T-helper 17 cell (primary cell): Measurements from ENCODE around the gene TSPAN13. TPM values are rescaled to one million over a fixed set of nuclear protein-coding genes. Genes with fewer than 3 reads are reported as not detected.

ENCODE experiments used
- ATAC-seq: fragments of 150-1000 bp; cut with Tn5 transposase; 2 replicates; pipeline ENCODE4 v1.10.0; 2021; ENCODE audit warnings: mild to moderate bottlenecking, moderate library complexity
- DNase-seq, 3 donors: peaks; one replicate each; pipeline versions ENCODE4 v3.0.0 to v3.0.0-alpha.2; 2020 to 2021
- H3K9me3 ChIP-seq: one replicate; pipeline ENCODE4 v1.7.0; 2013; ENCODE audit warnings: low read length, mild to moderate bottlenecking; ENCODE audit not compliant: control insufficient read depth, poor library complexity, severe bottlenecking
- H3K27ac Mint-ChIP-seq: one replicate; pipeline ENCODE4 v1.8.0; 2022; ENCODE audit warnings: mild to moderate bottlenecking, moderate library complexity, mixed read lengths
- H3K27me3 Mint-ChIP-seq: one replicate; pipeline ENCODE4 v1.8.0; 2022; ENCODE audit warnings: mixed read lengths
- H3K36me3 Mint-ChIP-seq: one replicate; pipeline ENCODE4 v1.8.0; 2022; ENCODE audit warnings: low read depth, mixed read lengths
- H3K4me1 Mint-ChIP-seq: one replicate; pipeline ENCODE4 v1.8.0; 2022; ENCODE audit warnings: mild to moderate bottlenecking, mixed read lengths
- H3K4me3 Mint-ChIP-seq: one replicate; pipeline ENCODE4 v1.8.0; 2022; ENCODE audit warnings: mild to moderate bottlenecking, moderate library complexity, mixed read lengths
- total RNA-seq, 4 donors: library from RNA in 2 of 4; stranded (reverse) in 2 of 4; gene quantifications; one replicate each; pipeline ENCODE4 v1.2.3 and lab custom pipeline; 2022 to 2026

The TSPAN13 gene
- total RNA-seq (1 to 10 TPM in 1 of 2 donors, under 1 TPM in 1; 0.42 to 1.4 TPM), total RNA-seq (lab: John Stamatoyannopoulos, UW) (0.08 to 0.58 reads per million in 2 donors)

GRCh38 chr7:16753102-16753931 lies at the start of gene TSPAN13:
TSPAN13 (plus strand) TSS chr7:16753755; CDS start chr7:16753968, 213 bp downstream.
- H3K27ac Mint-ChIP-seq: no peak within 1 kb of the TSS
- peaks cover 41% of the 10 kb centered on the region for H3K27me3 Mint-ChIP-seq
- peak; percentile 90 for ATAC-seq
- H3K9me3 ChIP-seq: no peaks in the 10 kb centered on the region
- no peaks in the 10 kb centered on the region for H3K36me3 Mint-ChIP-seq
- H3K4me1 Mint-ChIP-seq: peaks cover 11% of the 10 kb centered on the region
- H3K4me3 Mint-ChIP-seq: peak within 1 kb of the TSS; percentile 87
- peak; percentile 18 to 34 (median 19) for DNase-seq

- DNase-seq (no peak), ATAC-seq (no peak)
- no peaks in the 10 kb centered on the region for H3K9me3 ChIP-seq
- Mint-ChIP-seq H3K27me3 (no peaks in the 10 kb centered on the region), H3K4me3 (no peak overlapping the region), H3K36me3 (no peaks in the 10 kb centered on the region), H3K27ac (no peak overlapping the region), H3K4me1 (peaks cover 3% of the 10 kb centered on the region)
Observed at GRCh38 chr7:16708511-16708910, 45.0 kb upstream of the TSPAN13 start.

- H3K27ac Mint-ChIP-seq: no peak overlapping the region
- H3K4me3 Mint-ChIP-seq: no peak overlapping the region
- DNase-seq (no peak), ATAC-seq (no peak)
- H3K27me3 Mint-ChIP-seq: no peaks in the 10 kb centered on the region
- H3K9me3 ChIP-seq: no peaks in the 10 kb centered on the region
- peaks cover 3% of the 10 kb centered on the region for H3K4me1 Mint-ChIP-seq
- H3K36me3 Mint-ChIP-seq: no peaks in the 10 kb centered on the region
Observed at GRCh38 chr7:16708980-16709379, 44.6 kb upstream of the TSPAN13 start.

- H3K4me3 Mint-ChIP-seq: no peak overlapping the region
- no peak overlapping the region for H3K27ac Mint-ChIP-seq
- no peak for DNase-seq
- no peaks in the 10 kb centered on the region for H3K36me3 Mint-ChIP-seq
- no peaks in the 10 kb centered on the region for H3K9me3 ChIP-seq
- H3K4me1 Mint-ChIP-seq: peaks cover 3% of the 10 kb centered on the region
- no peak for ATAC-seq
- H3K27me3 Mint-ChIP-seq: no peaks in the 10 kb centered on the region
Observed at GRCh38 chr7:16710651-16711050, 42.9 kb upstream of the TSPAN13 start.

DNA sequence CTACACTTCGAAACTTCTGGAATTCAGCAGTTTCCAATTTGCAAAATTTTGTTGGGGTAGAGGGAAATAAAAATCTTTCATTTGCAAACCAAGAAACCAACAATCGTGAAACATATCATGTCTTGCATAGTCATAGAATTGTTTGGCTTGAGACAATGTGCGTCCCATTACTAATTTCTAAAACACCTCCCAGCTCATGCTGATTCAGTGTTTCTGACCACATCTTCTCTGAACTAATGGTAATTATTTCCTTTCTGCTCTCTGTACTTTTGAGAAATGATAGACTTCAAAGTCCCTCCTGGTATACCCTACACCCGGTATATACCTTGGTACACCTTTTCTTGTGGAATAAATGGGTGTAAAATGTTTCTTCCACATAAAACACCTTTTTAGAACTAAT lies 41.8 kb upstream of the TSPAN13 start:
- no peaks in the 10 kb centered on the region for H3K9me3 ChIP-seq
- H3K4me3 Mint-ChIP-seq: no peak overlapping the region
- peaks cover 3% of the 10 kb centered on the region for H3K4me1 Mint-ChIP-seq
- no peaks in the 10 kb centered on the region for H3K36me3 Mint-ChIP-seq
- ATAC-seq (no peak), DNase-seq (no peak)
- no peak overlapping the region for H3K27ac Mint-ChIP-seq
- H3K27me3 Mint-ChIP-seq: no peaks in the 10 kb centered on the region

DNA sequence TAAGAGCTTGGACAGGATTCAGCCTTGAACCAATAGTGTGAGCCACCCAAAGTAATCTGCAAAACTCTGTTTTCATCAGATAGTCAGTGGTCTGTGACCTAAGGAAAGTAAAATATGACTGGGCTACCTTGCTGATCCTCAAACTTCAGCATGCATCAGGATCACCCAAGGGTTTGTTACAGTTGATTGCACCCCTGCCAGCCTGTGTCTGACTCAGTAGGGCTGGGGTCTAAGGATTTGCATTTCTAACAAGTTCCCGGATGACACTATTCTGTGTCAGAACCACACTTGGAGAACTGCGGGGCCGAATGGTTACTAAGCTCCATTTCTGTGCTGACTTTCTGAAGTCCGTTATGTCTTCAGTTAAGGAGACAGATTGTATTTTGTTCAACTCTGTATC lies 40.6 kb upstream of the TSPAN13 start:
- no peak for ATAC-seq
- no peaks in the 10 kb centered on the region for H3K9me3 ChIP-seq
- no peak overlapping the region for H3K4me3 Mint-ChIP-seq
- H3K36me3 Mint-ChIP-seq: no peaks in the 10 kb centered on the region
- H3K27ac Mint-ChIP-seq: no peak overlapping the region
- peaks cover 3% of the 10 kb centered on the region for H3K4me1 Mint-ChIP-seq
- H3K27me3 Mint-ChIP-seq: no peaks in the 10 kb centered on the region
- no peak for DNase-seq

- no peak for ATAC-seq
- Mint-ChIP-seq H3K27me3 (no peaks in the 10 kb centered on the region), H3K4me3 (no peak overlapping the region), H3K36me3 (no peaks in the 10 kb centered on the region), H3K27ac (no peak overlapping the region), H3K4me1 (peaks cover 3% of the 10 kb centered on the region)
- no peak for DNase-seq
- no peaks in the 10 kb centered on the region for H3K9me3 ChIP-seq
Observed at GRCh38 chr7:16715928-16716327, 37.6 kb upstream of the TSPAN13 start.

GRCh38 chr7:16718111-16718656 lies 35.4 kb upstream of the TSPAN13 start:
- DNase-seq: no peak
- H3K27me3 Mint-ChIP-seq: no peaks in the 10 kb centered on the region
- no peak for ATAC-seq
- H3K9me3 ChIP-seq: no peaks in the 10 kb centered on the region
- H3K36me3 Mint-ChIP-seq: no peaks in the 10 kb centered on the region
- H3K27ac Mint-ChIP-seq: no peak overlapping the region
- no peak overlapping the region for H3K4me3 Mint-ChIP-seq
- H3K4me1 Mint-ChIP-seq: no peaks in the 10 kb centered on the region

DNA sequence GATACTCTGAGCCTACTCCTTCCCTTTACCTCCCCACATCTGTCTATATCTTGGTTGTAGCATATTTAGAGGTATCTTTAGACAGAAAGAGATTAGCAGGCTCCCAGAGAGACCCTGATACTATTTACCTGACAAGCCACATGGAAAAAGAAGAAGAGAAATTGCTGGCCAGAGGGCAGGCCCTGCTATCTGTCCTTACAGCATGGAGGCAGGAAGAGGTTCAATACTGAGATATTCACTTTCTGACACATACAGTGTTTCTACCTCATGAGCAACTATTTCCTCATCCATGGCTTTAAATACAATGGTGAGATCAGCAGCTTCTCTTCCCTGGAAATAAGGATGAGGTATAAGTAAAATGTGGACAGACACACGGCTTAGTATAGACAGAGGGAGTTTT lies 33.9 kb upstream of the TSPAN13 start:
- ATAC-seq: no peak
- H3K9me3 ChIP-seq: no peaks in the 10 kb centered on the region
- Mint-ChIP-seq H3K27ac (no peak overlapping the region), H3K4me3 (no peak overlapping the region), H3K36me3 (no peaks in the 10 kb centered on the region), H3K4me1 (no peaks in the 10 kb centered on the region), H3K27me3 (no peaks in the 10 kb centered on the region)
- DNase-seq: no peak

DNA sequence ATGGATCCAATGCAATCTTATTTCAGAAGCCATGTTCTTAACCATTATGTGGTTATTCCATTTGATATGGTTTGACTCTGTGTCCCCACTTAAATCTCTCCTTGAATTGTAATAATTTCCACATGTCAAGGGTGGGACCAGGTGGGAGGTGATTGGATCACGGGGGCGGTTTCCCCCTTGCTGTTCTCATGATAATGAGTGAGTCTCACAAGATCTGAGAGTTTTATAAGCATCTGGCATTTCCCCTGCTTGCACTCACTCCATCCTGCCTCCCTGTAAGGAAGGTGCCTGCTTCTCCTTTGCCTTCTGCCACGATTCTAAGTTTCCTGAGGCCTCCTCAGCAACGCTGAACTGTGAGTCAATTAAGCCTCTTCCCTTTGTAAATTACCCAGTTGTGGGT lies 32.0 kb upstream of the TSPAN13 start:
- Mint-ChIP-seq H3K4me1 (no peaks in the 10 kb centered on the region), H3K36me3 (no peaks in the 10 kb centered on the region), H3K27ac (no peak overlapping the region), H3K27me3 (no peaks in the 10 kb centered on the region), H3K4me3 (no peak overlapping the region)
- DNase-seq (no peak), ATAC-seq (no peak)
- H3K9me3 ChIP-seq: no peaks in the 10 kb centered on the region

- no peaks in the 10 kb centered on the region for H3K36me3 Mint-ChIP-seq
- no peaks in the 10 kb centered on the region for H3K9me3 ChIP-seq
- ATAC-seq (no peak), DNase-seq (no peak)
- H3K27me3 Mint-ChIP-seq: no peaks in the 10 kb centered on the region
- no peak overlapping the region for H3K27ac Mint-ChIP-seq
- H3K4me3 Mint-ChIP-seq: no peak overlapping the region
- H3K4me1 Mint-ChIP-seq: no peaks in the 10 kb centered on the region
Observed at GRCh38 chr7:16724344-16724743, 29.2 kb upstream of the TSPAN13 start.

DNA sequence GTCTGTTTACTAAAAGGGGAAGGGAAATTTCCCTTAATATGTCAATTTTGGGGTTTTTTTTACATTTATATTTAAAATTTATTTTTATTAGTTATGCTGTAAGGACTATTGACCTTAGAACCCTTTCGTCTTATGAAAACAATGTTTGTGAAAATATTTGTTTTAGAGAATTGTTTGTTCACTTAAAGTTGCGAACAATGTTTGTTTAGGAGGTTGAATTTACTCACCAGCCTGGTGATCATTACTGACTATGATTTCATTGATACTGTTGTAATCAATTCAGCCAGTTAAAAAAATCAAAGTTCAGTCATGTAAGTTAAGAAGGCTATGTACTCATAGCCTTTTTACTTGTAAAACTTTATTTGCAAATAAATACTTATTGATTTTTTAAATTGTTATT lies 27.4 kb upstream of the TSPAN13 start:
- Mint-ChIP-seq H3K27ac (no peak overlapping the region), H3K27me3 (no peaks in the 10 kb centered on the region), H3K4me1 (no peaks in the 10 kb centered on the region), H3K4me3 (no peak overlapping the region), H3K36me3 (no peaks in the 10 kb centered on the region)
- no peaks in the 10 kb centered on the region for H3K9me3 ChIP-seq
- no peak for DNase-seq
- no peak for ATAC-seq

DNA sequence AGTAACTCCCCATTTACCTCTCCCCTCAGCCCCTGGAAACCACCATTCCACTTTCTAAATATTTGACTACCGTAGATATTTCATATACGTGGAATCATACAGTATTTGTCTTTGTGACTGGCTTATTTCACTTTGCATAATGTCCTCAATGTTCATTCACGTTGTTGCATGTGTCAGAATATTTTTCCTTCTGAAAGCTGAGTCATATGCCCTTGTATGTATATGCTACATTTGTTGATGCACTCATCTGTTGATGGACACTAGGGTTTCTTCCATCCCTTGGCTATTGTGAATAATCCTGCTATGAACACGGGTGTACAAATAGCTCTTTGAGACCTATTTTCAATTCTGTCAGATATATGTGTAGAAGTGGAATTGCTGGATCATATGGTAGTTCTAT lies 25.8 kb upstream of the TSPAN13 start:
- no peaks in the 10 kb centered on the region for H3K4me1 Mint-ChIP-seq
- H3K9me3 ChIP-seq: no peaks in the 10 kb centered on the region
- H3K36me3 Mint-ChIP-seq: no peaks in the 10 kb centered on the region
- ATAC-seq (no peak), DNase-seq (no peak)
- H3K27me3 Mint-ChIP-seq: no peaks in the 10 kb centered on the region
- no peak overlapping the region for H3K27ac Mint-ChIP-seq
- no peak overlapping the region for H3K4me3 Mint-ChIP-seq

GRCh38 chr7:16728811-16729210 lies 24.7 kb upstream of the TSPAN13 start:
- H3K27ac Mint-ChIP-seq: no peak overlapping the region
- no peaks in the 10 kb centered on the region for H3K27me3 Mint-ChIP-seq
- H3K4me3 Mint-ChIP-seq: no peak overlapping the region
- no peaks in the 10 kb centered on the region for H3K4me1 Mint-ChIP-seq
- no peaks in the 10 kb centered on the region for H3K36me3 Mint-ChIP-seq
- ATAC-seq: no peak
- H3K9me3 ChIP-seq: no peaks in the 10 kb centered on the region
- no peak for DNase-seq
